Endothelial cell of umbilical vein (primary cell): ENCODE measurements around the gene GLP1R. TPM values are rescaled to one million over a fixed set of nuclear protein-coding genes. Genes with fewer than 3 reads are reported as not detected.

Experiments used
- BruUV-seq: library from RNA; stranded (reverse); fragments of 400-500 nt; replicated peaks from 2 replicates; lab custom pipeline; 2021; lab: Mats Ljungman, UMichigan
- CTCF ChIA-PET: fragments of 300-600, 350-600 bp; sonication (Branson Sonifier 250); formaldehyde crosslinking; loops from one replicate; lab custom pipeline; 2021; ENCODE audit warnings: antibody characterized with exemption, inconsistent platforms; lab: Charles Lee
- POLR2A ChIA-PET: fragments of 300-600, 350-600 bp; sonication (Branson Sonifier 250); formaldehyde crosslinking; loops from one replicate; lab custom pipeline; 2021; ENCODE audit warnings: antibody characterized with exemption, inconsistent platforms; lab: Charles Lee
- DNase-seq: peaks from one replicate; pipeline ENCODE4 v3.0.0-alpha.2; 2011; ENCODE audit warnings: low read depth, low spot score
- FAIRE-seq: peaks from 2 replicates; lab custom pipeline; 2011; peaks lifted over from hg19 to GRCh38; lab: Jason Lieb, UNC
- H2AFZ ChIP-seq: 2 replicates; pipeline ENCODE4 v1.6.0; 2012; ENCODE audit warnings: low read depth, low read length, control low read depth, inconsistent platforms
- H3K27ac ChIP-seq: 2 replicates; pipeline ENCODE4 v1.5.1; 2011; ENCODE audit warnings: low read depth, mild to moderate bottlenecking, control low read depth, low read length, moderate library complexity; ENCODE audit not compliant: insufficient read depth
- H3K27me3 ChIP-seq, 2 experiments: 2 replicates each; pipeline versions ENCODE4 v1.6.0 to v1.6.1; 2011; ENCODE audit warnings: low read length in 2 of 2, mixed read lengths in 1 of 2; ENCODE audit not compliant: control insufficient read depth in 2 of 2, insufficient read depth in 2 of 2
- H3K36me3 ChIP-seq, 2 experiments: 2 replicates in 1 of 2; 3 replicates in 1 of 2; pipeline ENCODE4 v1.5.1; 2011; ENCODE audit warnings: low read length in 2 of 2, mild to moderate bottlenecking in 1 of 2, moderate library complexity in 1 of 2; ENCODE audit not compliant: control insufficient read depth in 2 of 2, insufficient read depth in 2 of 2; ENCODE audit errors: extremely low read depth in 1 of 2
- H3K4me1 ChIP-seq: 3 replicates; pipeline ENCODE4 v1.5.1; 2011; ENCODE audit warnings: mild to moderate bottlenecking, low read length; ENCODE audit not compliant: control insufficient read depth, insufficient read depth; ENCODE audit errors: extremely low read depth
- H3K4me2 ChIP-seq: 2 replicates; pipeline ENCODE4 v1.6.1; 2011; ENCODE audit warnings: low read length, control low read depth, mixed read lengths; ENCODE audit not compliant: insufficient read depth
- H3K4me3 ChIP-seq, 3 experiments: fragments of 200-600 bp in 1 of 3; sonication (generic), shearing (Covaris generic) in 1 of 3; replicated peaks in 1 of 3; 2 replicates each; pipeline ENCODE4 v1.5.1; 2011 to 2016; ENCODE audit warnings: control low read depth in 3 of 3, low read length in 3 of 3, mild to moderate bottlenecking in 2 of 3, inconsistent platforms in 1 of 3, low read depth in 1 of 3, moderate library complexity in 1 of 3; ENCODE audit not compliant: insufficient read depth in 1 of 3
- H3K79me2 ChIP-seq: 2 replicates; pipeline ENCODE4 v1.6.0; 2012; ENCODE audit warnings: low read length, inconsistent platforms; ENCODE audit not compliant: control insufficient read depth, insufficient read depth
- H3K9ac ChIP-seq: replicated peaks from 2 replicates; pipeline ENCODE3; 2011; ENCODE audit warnings: low read length, control low read depth; ENCODE audit not compliant: insufficient read depth; ENCODE audit errors: extremely low read depth
- H3K9me1 ChIP-seq: replicated peaks from 3 replicates; pipeline ENCODE4 v1.6.0; 2011; ENCODE audit warnings: mild to moderate bottlenecking, low read length; ENCODE audit not compliant: control insufficient read depth, insufficient read depth; ENCODE audit errors: extremely low read depth
- H3K9me3 ChIP-seq: replicated peaks from 2 replicates; pipeline ENCODE4 v1.5.1; 2012; ENCODE audit warnings: low read length, inconsistent platforms; ENCODE audit not compliant: control insufficient read depth, insufficient read depth
- H4K20me1 ChIP-seq: replicated peaks from 2 replicates; pipeline ENCODE3; 2011; ENCODE audit warnings: mild to moderate bottlenecking, low read length; ENCODE audit not compliant: control insufficient read depth, insufficient read depth; ENCODE audit errors: extremely low read depth
- CTCF ChIP-seq, 2 donors: IDR thresholded peaks; 1 replicate in 1 of 2; 2 replicates in 1 of 2; pipeline ENCODE4 v1.5.1; 2011; ENCODE audit warnings: low read length in 2 of 2, mild to moderate bottlenecking in 2 of 2, moderate library complexity in 2 of 2, control low read depth in 1 of 2, inconsistent platforms in 1 of 2, low read depth in 1 of 2; ENCODE audit not compliant: insufficient read depth in 1 of 2; ENCODE audit errors: extremely low read depth in 1 of 2
- EZH2 ChIP-seq: IDR thresholded peaks from 2 replicates; pipeline ENCODE4 v1.6.1; 2012; ENCODE audit warnings: borderline replicate concordance, low read depth, mild to moderate bottlenecking, moderate library complexity, low read length, inconsistent platforms; ENCODE audit not compliant: severe bottlenecking
- FOS ChIP-seq: IDR thresholded peaks from 2 replicates; pipeline ENCODE4 v1.6.1; 2011; ENCODE audit warnings: mild to moderate bottlenecking, low read length, moderate library complexity, borderline replicate concordance; ENCODE audit not compliant: insufficient read depth
- GATA2 ChIP-seq: IDR thresholded peaks from 2 replicates; pipeline ENCODE4 v1.7.0; 2011; ENCODE audit warnings: low read depth, mild to moderate bottlenecking, moderate library complexity, mixed read lengths, low read length; ENCODE audit not compliant: insufficient read length, insufficient read depth
- JUN ChIP-seq: IDR thresholded peaks from 2 replicates; pipeline ENCODE4 v1.6.1; 2011; ENCODE audit warnings: borderline replicate concordance, low read depth; ENCODE audit not compliant: insufficient read length, insufficient read depth
- MAX ChIP-seq: IDR thresholded peaks from 2 replicates; pipeline ENCODE4 v1.6.1; 2011; ENCODE audit not compliant: insufficient read depth, insufficient read length
- MYC ChIP-seq: IDR thresholded peaks from one replicate; pipeline ENCODE4 v1.6.1; 2011; ENCODE audit warnings: mild to moderate bottlenecking, low read depth, low read length
- POLR2A ChIP-seq: IDR thresholded peaks from 2 replicates; pipeline ENCODE4 v1.6.1; 2012; ENCODE audit warnings: low read depth, mild to moderate bottlenecking, control low read depth, low read length
- POLR2AphosphoS5 ChIP-seq: IDR thresholded peaks from 2 replicates; pipeline ENCODE4 v1.6.1; 2012; ENCODE audit warnings: low read depth, mild to moderate bottlenecking, control low read depth, low read length, moderate library complexity; ENCODE audit not compliant: insufficient read depth
- dilution Hi-C: fragments of 300-500 bp; cut with MboI; formaldehyde crosslinking; loops from one replicate; pipeline ENCODE4 v1.15.0; 2019; ENCODE audit warnings: low sequenced_read_pairs; ENCODE audit not compliant: extremely low pct_ligation_motif_present
- intact Hi-C: fragments of 100-400 bp; cut with micrococcal nuclease; formaldehyde crosslinking; loops from one replicate; pipeline ENCODE4 v1.10.0; 2022
- polyA plus RNA-seq, 4 experiments: library from polyadenylated mRNA; depleted of rRNA in 3 of 4; stranded (reverse) in 3 of 4; unstranded in 1 of 4; fragments of >200 nt; gene quantifications; 2 replicates each; pipeline versions ENCODE4 v1.2.1 to v1.2.3, GENCODE V29; 2011 to 2012; ENCODE audit warnings: missing spikeins in 1 of 4
- total RNA-seq: library from RNA; stranded (reverse); gene quantifications from 2 replicates; pipeline ENCODE4 v1.2.3, GENCODE V29; 2021

Gene GLP1R
- total and polyA plus RNA-seq, 2 donors (not counting 3 experiments of a cell fraction or from before 2014, with no cell fraction given): not detected

GRCh38 chr6:39128106-39128505, 79.5 kb downstream of the GLP1R start:
- DNase-seq: no peak

More at GRCh38 chr6:39128106-39128505, 79.5 kb downstream of the GLP1R start:
- intact Hi-C loops (no loop called here), dilution Hi-C loops (no loop called here)
- Histone ChIP-seq H3K27me3 (peaks cover 0 to 3% of the 10 kb centered on the region in 2 experiments), H2AFZ (no peak overlapping the region), H3K4me2 (no peak overlapping the region), H3K9me3 (no peaks in the 10 kb centered on the region), H3K9ac (no peak overlapping the region), H3K79me2 (no peaks in the 10 kb centered on the region), H3K9me1 (no peaks in the 10 kb centered on the region), H3K27ac (no peak overlapping the region), H3K36me3 (no peaks in the 10 kb centered on the region), H3K4me3 (no peak overlapping the region), H3K4me1 (no peaks in the 10 kb centered on the region), H4K20me1 (no peaks in the 10 kb centered on the region)
- ChIA-PET POLR2A (no interaction called here), CTCF (interaction anchor here (1.1 to 1.7 kb wide), 2 partner anchors 9 to 40 kb away, joined by 3 read pairs; no protein-coding TSS in a partner anchor)
- FAIRE-seq: no peak
- no TSS peak for BruUV-seq
- TF ChIP-seq JUN (no peak), POLR2AphosphoS5 (no peak), MYC (no peak), MAX (no peak), CTCF (IDR thresholded peaks at IDR 0.05; ENCODE audit: extremely low read depth in 1 of 2, insufficient read depth in 1 of 2, low read depth in 1 of 2, low read length in 2 of 2) (no peak), POLR2A (no peak), FOS (no peak), EZH2 (no peak), GATA2 (no peak)
